Lower leg skin (tissue), 3 donors: Measurements from ENCODE around the gene LYPD3.
"Not testable (repeated sequence)": the region's sequence is repeated elsewhere in the genome, so short reads cannot be mapped to it uniquely, and the experiment has no call there.

ENCODE experiments used
- CTCF ChIP-seq, 3 donors: fragments of 450-650 bp; IDR thresholded peaks; one replicate each; pipeline ENCODE4 v1.5.1; 2016; ENCODE audit warnings: antibody characterized with exemption in 3 of 3, mild to moderate bottlenecking in 3 of 3, moderate library complexity in 2 of 3
- POLR2A ChIP-seq, 2 donors: fragments of 450-650 bp; IDR thresholded peaks; one replicate each; pipeline ENCODE4 v1.6.1; 2016 to 2017; ENCODE audit warnings: antibody characterized with exemption in 2 of 2, mild to moderate bottlenecking in 1 of 2, moderate library complexity in 1 of 2

GRCh38 chr19:43444091-43444490 is 21.3 kb downstream of the LYPD3 start:
- not testable (repeated sequence) for TF ChIP-seq CTCF, POLR2A (IDR thresholded peaks at IDR 0.05)
